Keratinocyte (primary cell): Measurements from ENCODE around the gene TMEM219. TPM values are rescaled to one million over a fixed set of nuclear protein-coding genes. Genes with fewer than 3 reads are reported as not detected.

Experiments used
- DNase-seq: peaks from one replicate; pipeline ENCODE4 v3.0.0-alpha.2; 2011; ENCODE audit warnings: low read depth, missing footprints, low spot score
- FAIRE-seq: peaks from 2 replicates; lab custom pipeline; 2011; peaks lifted over from hg19 to GRCh38; lab: Jason Lieb, UNC
- H2AFZ ChIP-seq: 2 replicates; pipeline ENCODE4 v1.6.0; 2012; ENCODE audit warnings: low read length, control low read depth, inconsistent platforms; ENCODE audit not compliant: control insufficient read depth
- H3K27ac ChIP-seq: 2 replicates; pipeline ENCODE4 v1.5.1; 2011; ENCODE audit warnings: low read length; ENCODE audit not compliant: control insufficient read depth, insufficient read depth
- H3K27me3 ChIP-seq: 3 replicates; pipeline ENCODE4 v1.6.0; 2011; ENCODE audit warnings: low read length; ENCODE audit not compliant: control insufficient read depth, insufficient read depth; ENCODE audit errors: extremely low read depth
- H3K36me3 ChIP-seq, 2 experiments: 2 replicates in 1 of 2; 3 replicates in 1 of 2; pipeline ENCODE4 v1.5.1; 2011; ENCODE audit warnings: low read length in 2 of 2, mild to moderate bottlenecking in 1 of 2; ENCODE audit not compliant: control insufficient read depth in 2 of 2, insufficient read depth in 2 of 2; ENCODE audit errors: extremely low read depth in 1 of 2
- H3K4me1 ChIP-seq: 3 replicates; pipeline ENCODE4 v1.5.1; 2011; ENCODE audit warnings: low read length; ENCODE audit not compliant: control insufficient read depth, insufficient read depth; ENCODE audit errors: extremely low read depth
- H3K4me2 ChIP-seq: 3 replicates; pipeline ENCODE4 v1.6.0; 2011; ENCODE audit warnings: low read depth, low read length; ENCODE audit not compliant: control insufficient read depth, insufficient read depth; ENCODE audit errors: extremely low read depth
- H3K4me3 ChIP-seq, 3 experiments: fragments of 200-600 bp in 1 of 3; sonication (generic) in 1 of 3; 2 replicates in 2 of 3; 3 replicates in 1 of 3; pipeline ENCODE4 v1.5.1; 2011 to 2016; ENCODE audit warnings: low read length in 3 of 3, mild to moderate bottlenecking in 3 of 3, control low read depth in 2 of 3, inconsistent platforms in 1 of 3, low read depth in 1 of 3, mixed read lengths in 1 of 3, mixed run types in 1 of 3, moderate library complexity in 1 of 3; ENCODE audit not compliant: control insufficient read depth in 2 of 3, insufficient read depth in 2 of 3; ENCODE audit errors: extremely low read depth in 1 of 3
- H3K79me2 ChIP-seq: 2 replicates; pipeline ENCODE4 v1.6.0; 2012; ENCODE audit warnings: low read length; ENCODE audit not compliant: control insufficient read depth, insufficient read depth
- H3K9ac ChIP-seq: 3 replicates; pipeline ENCODE4 v1.6.0; 2011; ENCODE audit warnings: low read length; ENCODE audit not compliant: control insufficient read depth, insufficient read depth; ENCODE audit errors: extremely low read depth
- H3K9me1 ChIP-seq: 3 replicates; pipeline ENCODE4 v1.6.0; 2011; ENCODE audit warnings: low read length; ENCODE audit not compliant: control insufficient read depth, insufficient read depth; ENCODE audit errors: extremely low read depth
- H3K9me3 ChIP-seq: 2 replicates; pipeline ENCODE4 v1.5.1; 2012; ENCODE audit warnings: low read depth, low read length; ENCODE audit not compliant: control insufficient read depth
- H4K20me1 ChIP-seq: 3 replicates; pipeline ENCODE4 v1.6.0; 2011; ENCODE audit warnings: low read length; ENCODE audit not compliant: control insufficient read depth, insufficient read depth; ENCODE audit errors: extremely low read depth
- EZH2 ChIP-seq: IDR thresholded peaks from one replicate; pipeline ENCODE4 v1.6.1; 2012; ENCODE audit warnings: inconsistent platforms, mild to moderate bottlenecking, low read length, moderate library complexity
- dilution Hi-C: fragments of 300-500 bp; cut with MboI; formaldehyde crosslinking; loops from one replicate; pipeline ENCODE4 v1.7.0; 2020; ENCODE audit warnings: low sequenced_read_pairs; ENCODE audit not compliant: extremely low pct_ligation_motif_present
- polyA plus RNA-seq, 5 experiments: library from polyadenylated mRNA; depleted of rRNA in 3 of 5; stranded (reverse) in 3 of 5; stranded (forward) in 1 of 5; unstranded in 1 of 5; fragments of >200 nt; gene quantifications; 1 replicate in 1 of 5; 2 replicates in 3 of 5; 3 replicates in 1 of 5; pipeline versions ENCODE4 v1.2.1 to v1.2.3, GENCODE V29; 2011 to 2012; ENCODE audit warnings: missing spikeins in 2 of 5, low read depth in 1 of 5, low replicate concordance in 1 of 5
- TF ChIP-seq, protein P1 (sequence below), 3 experiments: IDR thresholded peaks in 1 of 3; conservative IDR thresholded peaks in 1 of 3; optimal IDR thresholded peaks in 1 of 3; 2 replicates in 2 of 3; 3 replicates in 1 of 3; pipeline versions ENCODE3 to v1.5.1; 2011; ENCODE audit warnings: low read length in 3 of 3, mild to moderate bottlenecking in 3 of 3, moderate library complexity in 2 of 3, control low read depth in 1 of 3, inconsistent platforms in 1 of 3; ENCODE audit not compliant: insufficient read depth in 2 of 3; ENCODE audit errors: extremely low read depth in 1 of 3

Gene TMEM219
- polyA plus RNA-seq, 1 donor (not counting 4 experiments of a cell fraction or from before 2014, with no cell fraction given), result 48.5 TPM

DNA sequence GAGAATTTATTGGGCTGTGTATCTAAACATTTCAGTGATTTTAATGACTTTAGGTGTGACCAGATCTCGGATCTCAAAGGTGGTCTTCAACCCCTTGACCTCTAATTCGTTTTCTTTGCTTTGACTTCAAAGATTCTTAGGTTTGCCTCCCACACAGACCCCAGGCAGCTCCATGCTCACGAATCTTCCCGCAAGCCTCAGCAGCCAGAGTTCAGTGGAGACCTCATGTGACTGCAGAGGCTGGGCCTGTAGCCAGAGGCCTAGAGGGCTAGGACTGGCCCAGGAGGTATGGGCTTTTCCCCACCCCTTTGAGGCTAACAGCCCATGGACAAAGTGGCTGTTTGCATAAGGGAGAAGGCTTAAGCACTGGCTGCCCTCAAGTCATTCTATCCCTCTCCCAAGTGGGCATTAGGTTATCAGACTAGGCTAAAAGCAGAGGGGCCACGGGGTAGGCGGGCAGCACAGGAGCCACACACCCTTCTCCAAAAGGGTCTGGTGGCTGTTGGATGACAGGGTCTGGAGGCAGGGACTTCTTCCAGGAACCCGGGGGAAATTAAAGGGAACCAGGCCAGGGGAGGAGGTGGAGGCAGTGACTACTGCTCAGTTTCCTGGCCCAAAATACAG, 30.6 kb downstream of the TMEM219 start:
- TF ChIP-seq EZH2, result no peak
- TF ChIP-seq, protein P1, sequence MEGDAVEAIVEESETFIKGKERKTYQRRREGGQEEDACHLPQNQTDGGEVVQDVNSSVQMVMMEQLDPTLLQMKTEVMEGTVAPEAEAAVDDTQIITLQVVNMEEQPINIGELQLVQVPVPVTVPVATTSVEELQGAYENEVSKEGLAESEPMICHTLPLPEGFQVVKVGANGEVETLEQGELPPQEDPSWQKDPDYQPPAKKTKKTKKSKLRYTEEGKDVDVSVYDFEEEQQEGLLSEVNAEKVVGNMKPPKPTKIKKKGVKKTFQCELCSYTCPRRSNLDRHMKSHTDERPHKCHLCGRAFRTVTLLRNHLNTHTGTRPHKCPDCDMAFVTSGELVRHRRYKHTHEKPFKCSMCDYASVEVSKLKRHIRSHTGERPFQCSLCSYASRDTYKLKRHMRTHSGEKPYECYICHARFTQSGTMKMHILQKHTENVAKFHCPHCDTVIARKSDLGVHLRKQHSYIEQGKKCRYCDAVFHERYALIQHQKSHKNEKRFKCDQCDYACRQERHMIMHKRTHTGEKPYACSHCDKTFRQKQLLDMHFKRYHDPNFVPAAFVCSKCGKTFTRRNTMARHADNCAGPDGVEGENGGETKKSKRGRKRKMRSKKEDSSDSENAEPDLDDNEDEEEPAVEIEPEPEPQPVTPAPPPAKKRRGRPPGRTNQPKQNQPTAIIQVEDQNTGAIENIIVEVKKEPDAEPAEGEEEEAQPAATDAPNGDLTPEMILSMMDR (optimal IDR thresholded peaks at IDR 0.05 in 1 of 3, IDR thresholded peaks at IDR 0.05 in 1 of 3, conservative IDR thresholded peaks at IDR 0.05 in 1 of 3; ENCODE audit: extremely low read depth in 1 of 3, insufficient read depth in 2 of 3, low read length in 3 of 3), result no peak
- Histone ChIP-seq H3K4me2 (no peak overlapping the region), H3K79me2 (peaks cover 10% of the 10 kb centered on the region), H3K9me1 (no peaks in the 10 kb centered on the region), H3K27me3 (no peaks in the 10 kb centered on the region), H3K9me3 (no peaks in the 10 kb centered on the region), H3K36me3 (peaks cover 24 to 47% of the 10 kb centered on the region in 2 experiments), H3K4me3 (no peak overlapping the region), H4K20me1 (no peaks in the 10 kb centered on the region), H3K27ac (no peak overlapping the region), H3K4me1 (peaks cover 24% of the 10 kb centered on the region), H3K9ac (no peak overlapping the region), H2AFZ (no peak overlapping the region)
- no peak for FAIRE-seq
- dilution Hi-C loops, result no loop called here
- no peak for DNase-seq

GRCh38 chr16:29993191-29993902, 31.5 kb downstream of the TMEM219 start:
- Histone ChIP-seq H3K9me3 (no peaks in the 10 kb centered on the region), H3K9ac (no peak overlapping the region), H3K27me3 (no peaks in the 10 kb centered on the region), H3K9me1 (no peaks in the 10 kb centered on the region), H3K4me1 (peaks cover 24% of the 10 kb centered on the region), H3K4me2 (no peak overlapping the region), H3K79me2 (peaks cover 10% of the 10 kb centered on the region), H3K27ac (no peak overlapping the region), H4K20me1 (no peaks in the 10 kb centered on the region), H2AFZ (no peak overlapping the region), H3K36me3 (peaks cover 21 to 41% of the 10 kb centered on the region in 2 experiments), H3K4me3 (no peak overlapping the region)
- DNase-seq, result no peak
- no peak for TF ChIP-seq EZH2
- TF ChIP-seq, protein P1 (optimal IDR thresholded peaks at IDR 0.05 in 1 of 3, IDR thresholded peaks at IDR 0.05 in 1 of 3, conservative IDR thresholded peaks at IDR 0.05 in 1 of 3; ENCODE audit: extremely low read depth in 1 of 3, insufficient read depth in 2 of 3, low read length in 3 of 3), result no peak
- dilution Hi-C loops, result no loop called here
- FAIRE-seq, result no peak
